NCI-H146 (cell line): ENCODE measurements around the gene ZNF831.

Experiments used
- DNase-seq: peaks from one replicate; lab custom pipeline; 2025; lab: John Stamatoyannopoulos, UW

ZNF831 gene

DNA sequence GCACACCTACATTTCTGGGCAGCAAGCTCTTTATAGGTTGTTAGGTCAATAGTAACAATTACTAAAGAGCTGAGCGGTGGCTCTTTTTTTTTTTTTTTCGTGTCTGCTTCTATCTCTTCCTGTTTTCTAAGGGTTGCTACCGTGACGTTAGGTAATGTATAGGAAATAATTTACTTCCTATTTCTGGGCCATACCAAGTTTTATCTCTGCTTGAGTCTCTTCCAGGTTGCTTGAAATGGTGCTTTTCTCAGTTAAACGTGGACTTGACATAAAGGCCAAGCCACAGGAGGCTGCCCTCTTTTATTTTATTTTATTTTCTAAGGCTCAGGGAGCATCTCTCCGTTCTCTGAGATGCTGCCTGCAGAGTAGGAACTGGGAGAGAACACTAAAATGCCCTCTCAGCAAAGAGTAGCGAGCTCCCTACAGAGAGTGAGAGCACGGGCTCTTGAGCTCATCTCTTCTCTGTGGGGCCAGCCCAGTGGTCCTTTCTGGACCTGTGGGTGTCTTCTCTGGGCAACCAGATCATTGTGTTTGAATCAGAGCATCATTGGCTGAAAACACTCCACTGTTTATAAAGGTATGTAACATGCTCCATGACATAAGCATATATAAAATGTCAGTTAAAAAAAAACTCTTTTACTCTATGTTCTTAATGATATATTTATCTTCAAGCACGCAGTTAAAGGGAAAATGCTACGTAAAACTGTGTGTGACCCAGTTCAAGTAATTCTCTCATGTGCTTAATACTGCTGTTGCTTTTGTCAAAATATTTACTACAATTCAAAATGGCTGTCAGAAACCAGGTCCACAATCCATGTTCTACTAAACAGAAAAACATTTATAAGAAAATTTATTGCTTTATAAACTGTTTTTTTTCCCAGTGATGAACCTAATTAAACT is at the start of gene ZNF831:
Gene ZNF831, plus strand, starts transcription at position 191 of the 900 bp plus-strand sequence. CDS start 27,199 bp downstream, outside the sequence.
- no peak for DNase-seq

GRCh38 chr20:59117526-59117925 is 46.1 kb upstream of the ZNF831 start:
- no peak for DNase-seq

GRCh38 chr20:59118855-59119254 is 44.8 kb upstream of the ZNF831 start:
- no peak for DNase-seq

GRCh38 chr20:59120491-59120890 is 43.1 kb upstream of the ZNF831 start:
- no peak for DNase-seq

GRCh38 chr20:59120919-59121318 is 42.7 kb upstream of the ZNF831 start:
- DNase-seq = no peak

GRCh38 chr20:59121714-59122565 is 41.7 kb upstream of the ZNF831 start:
- DNase-seq = no peak

DNA sequence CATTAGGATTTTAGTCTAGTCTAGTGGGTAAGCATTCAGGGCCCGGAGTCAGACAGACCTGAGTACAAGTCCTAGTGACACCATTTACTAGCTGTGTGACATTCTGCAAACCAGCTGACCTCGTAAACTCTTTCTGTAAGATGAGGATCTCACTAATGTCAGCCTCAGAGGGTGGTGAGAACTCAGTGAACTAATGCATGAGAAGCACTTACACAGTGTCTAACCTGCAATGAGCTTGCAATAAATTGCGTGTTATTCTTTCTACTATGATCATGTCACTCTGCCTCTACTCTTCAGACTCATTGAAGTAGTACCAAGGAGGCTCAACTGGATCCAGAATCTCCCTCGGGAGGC is 41.1 kb upstream of the ZNF831 start:
- DNase-seq = no peak

- DNase-seq = no peak
These were observed 40.5 kb upstream of the ZNF831 start for GRCh38 chr20:59123011-59123677.

DNA sequence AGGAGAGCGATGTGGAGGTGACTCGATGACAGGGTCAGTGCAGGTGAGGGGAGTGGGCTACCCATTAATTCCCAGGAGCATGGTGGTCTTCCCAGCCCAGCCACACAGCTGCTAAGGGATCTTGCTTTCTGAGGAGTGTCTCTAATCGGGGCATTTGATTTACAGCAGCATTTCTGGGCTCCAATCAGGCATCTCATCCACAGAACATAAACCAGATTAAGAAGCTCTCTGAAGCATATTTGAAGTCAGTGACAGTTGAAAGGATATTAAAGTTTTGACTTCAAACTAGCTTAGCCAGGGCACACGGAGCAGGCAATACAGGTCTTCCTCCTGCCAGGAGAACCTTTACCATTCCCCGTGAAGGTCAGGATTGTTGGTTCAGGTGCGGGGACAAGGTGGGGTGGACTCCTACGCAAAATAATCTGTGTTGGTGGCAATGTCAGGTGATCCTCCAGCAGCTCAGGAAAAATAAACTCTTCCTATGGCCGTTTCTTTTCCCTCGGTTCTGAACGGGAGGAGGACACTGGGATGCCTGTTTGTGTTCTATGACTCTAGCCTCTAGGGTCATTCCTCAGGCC is 39.9 kb upstream of the ZNF831 start:
- DNase-seq = no peak

- DNase-seq = no peak
These were observed 39.2 kb upstream of the ZNF831 start for GRCh38 chr20:59124296-59125029.

- no peak for DNase-seq
These were observed 38.3 kb upstream of the ZNF831 start for GRCh38 chr20:59125332-59125731.

- DNase-seq = no peak
These were observed 37.8 kb upstream of the ZNF831 start for GRCh38 chr20:59125836-59126235.

- DNase-seq = no peak
These were observed 35.8 kb upstream of the ZNF831 start for GRCh38 chr20:59127839-59128238.

DNA sequence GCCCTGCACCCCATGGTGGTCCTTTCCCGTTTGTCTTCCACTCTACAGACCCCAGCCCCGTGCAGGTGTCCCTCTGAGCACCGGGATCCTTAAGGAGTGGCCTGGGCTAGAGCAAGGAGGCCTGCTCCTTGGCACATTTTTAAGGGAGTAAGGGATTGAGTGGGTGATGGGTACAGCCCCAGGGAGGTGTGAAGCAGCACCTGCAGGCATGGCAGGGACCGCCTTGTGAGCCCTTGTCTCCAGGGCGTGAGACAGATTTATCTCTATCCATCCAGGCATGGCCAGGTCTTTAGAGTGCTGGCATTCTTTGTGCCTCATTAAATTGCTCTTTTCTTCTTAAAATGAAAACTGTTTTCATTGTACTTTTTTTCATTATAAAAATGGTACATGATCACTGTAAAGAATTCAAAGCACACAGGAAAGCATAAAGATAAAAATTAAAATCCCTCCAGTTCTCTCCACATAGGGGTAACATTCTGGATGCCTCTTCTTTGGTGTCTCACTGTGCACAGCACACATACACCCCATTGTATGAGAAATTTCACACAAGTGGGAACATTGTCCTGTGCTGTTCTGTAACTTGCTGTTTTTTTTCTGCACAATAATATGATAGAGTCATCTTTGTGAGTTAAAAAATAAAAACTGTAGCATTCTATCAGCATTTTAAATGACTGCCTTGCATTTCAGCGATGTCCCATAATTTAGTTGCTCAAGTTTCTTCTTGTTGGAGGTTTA is 31.9 kb upstream of the ZNF831 start:
- DNase-seq = no peak

- DNase-seq = no peak
These were observed 29.4 kb upstream of the ZNF831 start for GRCh38 chr20:59134182-59134581.

GRCh38 chr20:59135093-59135492 is 28.5 kb upstream of the ZNF831 start:
- DNase-seq = no peak

DNA sequence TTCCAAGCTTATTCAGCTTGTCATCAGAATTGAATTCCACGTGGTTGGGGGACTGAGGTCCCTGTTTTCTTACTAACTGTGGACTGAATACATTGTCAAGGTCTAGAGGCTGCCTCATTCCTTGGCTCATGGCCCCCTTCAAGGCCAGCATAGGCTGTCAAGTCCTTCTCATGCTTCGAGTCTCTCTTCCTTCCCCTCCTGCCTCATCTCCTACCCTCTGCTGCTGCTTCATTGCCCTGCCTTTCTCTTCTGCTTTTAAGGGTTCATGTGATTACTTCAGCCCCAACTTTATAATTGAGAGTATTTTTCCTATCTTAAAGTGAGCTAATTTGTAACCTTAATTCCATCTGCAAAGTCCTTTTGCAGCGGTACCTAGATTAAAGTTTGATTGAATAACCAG is 27.6 kb upstream of the ZNF831 start:
- DNase-seq = no peak

DNA sequence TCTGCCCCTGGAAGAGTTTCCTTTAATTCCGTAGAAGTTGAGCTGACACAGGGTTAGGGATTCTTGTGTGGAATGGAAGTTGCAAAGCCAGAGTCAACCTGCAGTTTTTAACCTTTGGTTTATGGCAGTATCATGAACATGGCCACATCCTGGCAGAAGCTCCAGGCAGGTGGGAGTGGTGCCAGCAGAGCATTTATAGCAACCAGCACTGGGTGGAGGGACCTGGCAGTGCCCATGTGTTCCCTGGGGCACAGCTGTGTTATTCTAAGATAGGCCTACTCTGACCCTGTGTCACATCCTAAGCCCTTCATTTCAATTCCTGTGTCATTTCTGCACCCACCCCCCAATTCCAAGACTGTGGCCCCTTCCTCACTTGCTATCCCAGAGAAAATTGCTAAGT is 26.1 kb upstream of the ZNF831 start:
- no peak for DNase-seq

GRCh38 chr20:59138114-59138748 is 25.4 kb upstream of the ZNF831 start:
- DNase-seq = no peak

DNA sequence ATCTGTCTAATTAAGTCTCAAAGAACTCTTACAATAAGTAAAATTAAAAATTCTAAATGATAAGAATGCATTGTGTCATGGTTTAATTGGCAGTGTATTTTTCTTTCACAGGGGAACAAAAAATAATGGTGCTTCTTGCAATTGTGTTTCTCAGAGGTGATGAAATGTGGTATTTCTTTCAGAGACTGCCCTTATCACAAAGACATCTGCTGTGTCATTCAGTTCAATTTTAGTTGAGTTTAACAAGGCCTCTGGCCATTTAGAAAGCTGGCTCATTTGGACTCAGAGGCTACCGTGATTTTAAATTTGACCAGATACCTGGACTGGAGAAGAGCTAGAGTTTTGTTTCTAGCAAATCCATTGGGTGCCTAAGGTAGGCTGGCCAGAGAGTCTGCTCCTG is 23.6 kb upstream of the ZNF831 start:
- DNase-seq = no peak
